GM12878 (cell line): ENCODE data around the gene ACTMAP. TPM values are rescaled to one million over a fixed set of nuclear protein-coding genes. Genes with fewer than 3 reads are reported as not detected.
A peak's percentile ranks its signal among the peaks of the same experiment; 100 is the strongest.

Experiments
- ATF7 ChIP-seq: fragments of 450-650 bp; IDR thresholded peaks from 2 replicates; pipeline ENCODE4 v1.6.1; 2016; ENCODE audit warnings: low read depth, mild to moderate bottlenecking
- BACH1 ChIP-seq: fragments of 450-650 bp; IDR thresholded peaks from 2 replicates; pipeline ENCODE4 v1.6.1; 2017; ENCODE audit warnings: mild to moderate bottlenecking, borderline replicate concordance
- CREM ChIP-seq: IDR thresholded peaks from 2 replicates; pipeline ENCODE4 v1.6.1; 2014; ENCODE audit warnings: antibody characterized with exemption, low read depth
- JUNB ChIP-seq: IDR thresholded peaks from 2 replicates; pipeline ENCODE4 v1.6.1; 2016; ENCODE audit warnings: antibody characterized with exemption, mild to moderate bottlenecking
- MEF2B ChIP-seq: fragments of 450-650 bp; IDR thresholded peaks from 2 replicates; pipeline ENCODE4 v1.6.1; 2018; ENCODE audit warnings: mild to moderate bottlenecking, moderate library complexity; ENCODE audit not compliant: partially characterized antibody, poor library complexity, severe bottlenecking
- NFYB ChIP-seq: IDR thresholded peaks from 2 replicates; pipeline ENCODE4 v1.6.1; 2011; ENCODE audit warnings: low read depth, mild to moderate bottlenecking, low read length, improper control_type of control experiment, moderate library complexity; ENCODE audit not compliant: insufficient read depth
- TCF3 ChIP-seq: IDR thresholded peaks from 2 replicates; pipeline ENCODE4 v1.6.1; 2012; ENCODE audit warnings: low read depth, mild to moderate bottlenecking, low read length, borderline replicate concordance; ENCODE audit not compliant: insufficient read depth
- polyA plus RNA-seq, 11 experiments: library from polyadenylated mRNA; depleted of rRNA in 4 of 11; unstranded in 6 of 11; stranded (reverse) in 5 of 11; fragments of >200 nt; fragmentation: Nextera tagmentation in 4 of 11; fragmentation: Illumina TruSeq in 1 of 11; extraction: Ambion mirVana in 4 of 11; extraction: Trizol in 1 of 11; gene quantifications; 1 replicate in 1 of 11; 2 replicates in 10 of 11; pipeline versions ENCODE4 v1.2.1 to v1.2.3, GENCODE V29; 2011 to 2016; ENCODE audit warnings: inconsistent platforms in 2 of 11, missing spikeins in 2 of 11, low read depth in 1 of 11
- total RNA-seq, 4 experiments: library from RNA; depleted of rRNA in 3 of 4; stranded (reverse); fragments of >200 nt in 3 of 4; fragmentation: Illumina TruSeq in 1 of 4; extraction: Trizol in 1 of 4; gene quantifications; 2 replicates each; pipeline versions ENCODE4 v1.2.1 to v1.2.3, GENCODE V29; 2013 to 2021
- TF ChIP-seq, protein P1 (sequence below): IDR thresholded peaks from 2 replicates; pipeline ENCODE4 v1.6.1; 2012; ENCODE audit warnings: mild to moderate bottlenecking, low read depth, low read length
- TF ChIP-seq, protein P2 (sequence below): fragments of 450-650 bp; formaldehyde crosslinking; IDR thresholded peaks from 2 replicates; pipeline ENCODE4 v1.4.0; 2022; ENCODE audit warnings: mild to moderate bottlenecking, moderate library complexity
- TF ChIP-seq, protein P3 (sequence below): fragments of 450-650 bp; conservative IDR thresholded peaks from 2 replicates; pipeline ENCODE4 v1.6.1; 2017; ENCODE audit warnings: mild to moderate bottlenecking, moderate library complexity
- TF ChIP-seq, protein P4 (sequence below): fragments of 450-650 bp; IDR thresholded peaks from 2 replicates; pipeline ENCODE4 v1.6.1; 2014; ENCODE audit warnings: mild to moderate bottlenecking
- TF ChIP-seq, protein P5 (sequence below): fragments of 450-650 bp; formaldehyde crosslinking; IDR thresholded peaks from 2 replicates; pipeline ENCODE4 v1.5.0; 2022; ENCODE audit warnings: mild to moderate bottlenecking, missing genetic modification characterization

ACTMAP gene
- total and polyA plus RNA-seq, 10 of the 15 experiments (the other 5 are each of a cell fraction or from before 2014, with no cell fraction given), result 3.0 to 26.2 (median 11.1) TPM

DNA sequence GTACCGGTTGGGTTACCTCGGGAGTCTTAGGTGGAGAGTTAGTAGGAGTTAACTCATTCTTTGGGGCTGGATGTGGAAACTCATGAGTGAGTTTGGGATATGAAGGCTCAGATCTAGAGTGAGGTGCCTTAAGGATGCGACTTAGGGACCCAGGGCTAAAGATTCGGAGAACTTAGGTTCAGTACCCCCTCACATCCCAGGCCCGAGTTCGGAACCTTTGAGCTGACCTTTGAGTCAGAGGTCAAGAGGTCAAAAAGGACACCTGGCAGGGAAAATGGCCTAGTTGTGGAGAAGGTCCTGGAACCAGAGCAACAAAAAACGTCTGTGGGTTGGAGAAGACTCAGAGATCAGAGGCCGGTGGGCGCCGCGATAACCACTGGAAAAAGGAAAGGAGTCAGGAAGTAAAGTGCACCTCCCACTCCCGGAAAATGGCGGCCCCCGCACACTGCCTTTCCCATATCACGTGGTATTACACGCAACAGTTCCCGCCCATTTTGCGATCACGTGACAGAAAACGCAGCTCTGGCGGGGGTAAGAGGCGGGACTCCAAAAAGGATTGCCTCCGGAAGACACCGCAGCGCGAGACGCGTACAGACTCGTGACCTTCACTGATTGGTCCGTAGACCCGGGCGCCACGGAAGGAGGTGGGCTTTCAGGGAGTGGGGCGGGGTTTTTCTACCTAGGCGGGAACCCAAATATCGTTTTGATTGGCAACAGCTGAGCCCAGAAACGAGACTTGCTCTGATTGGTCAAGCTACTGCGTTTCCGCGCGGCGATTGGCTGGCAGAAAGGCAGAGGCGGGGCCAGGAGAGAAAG, at the start of gene ACTMAP (continued):
- TF ChIP-seq, protein P1, sequence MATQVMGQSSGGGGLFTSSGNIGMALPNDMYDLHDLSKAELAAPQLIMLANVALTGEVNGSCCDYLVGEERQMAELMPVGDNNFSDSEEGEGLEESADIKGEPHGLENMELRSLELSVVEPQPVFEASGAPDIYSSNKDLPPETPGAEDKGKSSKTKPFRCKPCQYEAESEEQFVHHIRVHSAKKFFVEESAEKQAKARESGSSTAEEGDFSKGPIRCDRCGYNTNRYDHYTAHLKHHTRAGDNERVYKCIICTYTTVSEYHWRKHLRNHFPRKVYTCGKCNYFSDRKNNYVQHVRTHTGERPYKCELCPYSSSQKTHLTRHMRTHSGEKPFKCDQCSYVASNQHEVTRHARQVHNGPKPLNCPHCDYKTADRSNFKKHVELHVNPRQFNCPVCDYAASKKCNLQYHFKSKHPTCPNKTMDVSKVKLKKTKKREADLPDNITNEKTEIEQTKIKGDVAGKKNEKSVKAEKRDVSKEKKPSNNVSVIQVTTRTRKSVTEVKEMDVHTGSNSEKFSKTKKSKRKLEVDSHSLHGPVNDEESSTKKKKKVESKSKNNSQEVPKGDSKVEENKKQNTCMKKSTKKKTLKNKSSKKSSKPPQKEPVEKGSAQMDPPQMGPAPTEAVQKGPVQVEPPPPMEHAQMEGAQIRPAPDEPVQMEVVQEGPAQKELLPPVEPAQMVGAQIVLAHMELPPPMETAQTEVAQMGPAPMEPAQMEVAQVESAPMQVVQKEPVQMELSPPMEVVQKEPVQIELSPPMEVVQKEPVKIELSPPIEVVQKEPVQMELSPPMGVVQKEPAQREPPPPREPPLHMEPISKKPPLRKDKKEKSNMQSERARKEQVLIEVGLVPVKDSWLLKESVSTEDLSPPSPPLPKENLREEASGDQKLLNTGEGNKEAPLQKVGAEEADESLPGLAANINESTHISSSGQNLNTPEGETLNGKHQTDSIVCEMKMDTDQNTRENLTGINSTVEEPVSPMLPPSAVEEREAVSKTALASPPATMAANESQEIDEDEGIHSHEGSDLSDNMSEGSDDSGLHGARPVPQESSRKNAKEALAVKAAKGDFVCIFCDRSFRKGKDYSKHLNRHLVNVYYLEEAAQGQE, result no peak; the same call in 1 of the 2 replicates
- TF ChIP-seq, protein P2, sequence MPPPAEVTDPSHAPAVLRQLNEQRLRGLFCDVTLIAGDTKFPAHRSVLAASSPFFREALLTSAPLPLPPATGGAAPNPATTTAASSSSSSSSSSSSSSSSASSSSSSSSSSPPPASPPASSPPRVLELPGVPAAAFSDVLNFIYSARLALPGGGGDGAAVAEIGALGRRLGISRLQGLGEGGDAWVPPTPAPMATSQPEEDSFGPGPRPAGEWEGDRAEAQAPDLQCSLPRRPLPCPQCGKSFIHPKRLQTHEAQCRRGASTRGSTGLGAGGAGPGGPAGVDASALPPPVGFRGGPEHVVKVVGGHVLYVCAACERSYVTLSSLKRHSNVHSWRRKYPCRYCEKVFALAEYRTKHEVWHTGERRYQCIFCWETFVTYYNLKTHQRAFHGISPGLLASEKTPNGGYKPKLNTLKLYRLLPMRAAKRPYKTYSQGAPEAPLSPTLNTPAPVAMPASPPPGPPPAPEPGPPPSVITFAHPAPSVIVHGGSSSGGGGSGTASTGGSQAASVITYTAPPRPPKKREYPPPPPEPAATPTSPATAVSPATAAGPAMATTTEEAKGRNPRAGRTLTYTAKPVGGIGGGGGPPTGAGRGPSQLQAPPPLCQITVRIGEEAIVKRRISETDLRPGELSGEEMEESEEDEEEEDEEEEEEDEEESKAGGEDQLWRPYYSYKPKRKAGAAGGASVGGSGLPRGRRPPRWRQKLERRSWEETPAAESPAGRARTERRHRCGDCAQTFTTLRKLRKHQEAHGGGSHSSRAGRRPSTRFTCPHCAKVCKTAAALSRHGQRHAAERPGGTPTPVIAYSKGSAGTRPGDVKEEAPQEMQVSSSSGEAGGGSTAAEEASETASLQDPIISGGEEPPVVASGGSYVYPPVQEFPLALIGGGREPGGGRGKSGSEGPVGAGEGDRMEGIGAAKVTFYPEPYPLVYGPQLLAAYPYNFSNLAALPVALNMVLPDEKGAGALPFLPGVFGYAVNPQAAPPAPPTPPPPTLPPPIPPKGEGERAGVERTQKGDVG (CRISPR knock-in tag), result peak; percentile 94
- TF ChIP-seq TCF3 (peak; percentile 66; the same call in 1 of the 2 replicates), ATF7 (peak; percentile 80), JUNB (no peak), NFYB (peak; percentile 88), MEF2B (peak; percentile 93), CREM (peak; percentile 90), BACH1 (peak; percentile 34; the same call in 1 of the 2 replicates)
- TF ChIP-seq, protein P3, sequence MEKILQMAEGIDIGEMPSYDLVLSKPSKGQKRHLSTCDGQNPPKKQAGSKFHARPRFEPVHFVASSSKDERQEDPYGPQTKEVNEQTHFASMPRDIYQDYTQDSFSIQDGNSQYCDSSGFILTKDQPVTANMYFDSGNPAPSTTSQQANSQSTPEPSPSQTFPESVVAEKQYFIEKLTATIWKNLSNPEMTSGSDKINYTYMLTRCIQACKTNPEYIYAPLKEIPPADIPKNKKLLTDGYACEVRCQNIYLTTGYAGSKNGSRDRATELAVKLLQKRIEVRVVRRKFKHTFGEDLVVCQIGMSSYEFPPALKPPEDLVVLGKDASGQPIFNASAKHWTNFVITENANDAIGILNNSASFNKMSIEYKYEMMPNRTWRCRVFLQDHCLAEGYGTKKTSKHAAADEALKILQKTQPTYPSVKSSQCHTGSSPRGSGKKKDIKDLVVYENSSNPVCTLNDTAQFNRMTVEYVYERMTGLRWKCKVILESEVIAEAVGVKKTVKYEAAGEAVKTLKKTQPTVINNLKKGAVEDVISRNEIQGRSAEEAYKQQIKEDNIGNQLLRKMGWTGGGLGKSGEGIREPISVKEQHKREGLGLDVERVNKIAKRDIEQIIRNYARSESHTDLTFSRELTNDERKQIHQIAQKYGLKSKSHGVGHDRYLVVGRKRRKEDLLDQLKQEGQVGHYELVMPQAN, result peak; percentile 63; the same call in 1 of the 2 replicates
- TF ChIP-seq, protein P4, sequence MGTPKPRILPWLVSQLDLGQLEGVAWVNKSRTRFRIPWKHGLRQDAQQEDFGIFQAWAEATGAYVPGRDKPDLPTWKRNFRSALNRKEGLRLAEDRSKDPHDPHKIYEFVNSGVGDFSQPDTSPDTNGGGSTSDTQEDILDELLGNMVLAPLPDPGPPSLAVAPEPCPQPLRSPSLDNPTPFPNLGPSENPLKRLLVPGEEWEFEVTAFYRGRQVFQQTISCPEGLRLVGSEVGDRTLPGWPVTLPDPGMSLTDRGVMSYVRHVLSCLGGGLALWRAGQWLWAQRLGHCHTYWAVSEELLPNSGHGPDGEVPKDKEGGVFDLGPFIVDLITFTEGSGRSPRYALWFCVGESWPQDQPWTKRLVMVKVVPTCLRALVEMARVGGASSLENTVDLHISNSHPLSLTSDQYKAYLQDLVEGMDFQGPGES, result peak; percentile 84
- TF ChIP-seq, protein P5, sequence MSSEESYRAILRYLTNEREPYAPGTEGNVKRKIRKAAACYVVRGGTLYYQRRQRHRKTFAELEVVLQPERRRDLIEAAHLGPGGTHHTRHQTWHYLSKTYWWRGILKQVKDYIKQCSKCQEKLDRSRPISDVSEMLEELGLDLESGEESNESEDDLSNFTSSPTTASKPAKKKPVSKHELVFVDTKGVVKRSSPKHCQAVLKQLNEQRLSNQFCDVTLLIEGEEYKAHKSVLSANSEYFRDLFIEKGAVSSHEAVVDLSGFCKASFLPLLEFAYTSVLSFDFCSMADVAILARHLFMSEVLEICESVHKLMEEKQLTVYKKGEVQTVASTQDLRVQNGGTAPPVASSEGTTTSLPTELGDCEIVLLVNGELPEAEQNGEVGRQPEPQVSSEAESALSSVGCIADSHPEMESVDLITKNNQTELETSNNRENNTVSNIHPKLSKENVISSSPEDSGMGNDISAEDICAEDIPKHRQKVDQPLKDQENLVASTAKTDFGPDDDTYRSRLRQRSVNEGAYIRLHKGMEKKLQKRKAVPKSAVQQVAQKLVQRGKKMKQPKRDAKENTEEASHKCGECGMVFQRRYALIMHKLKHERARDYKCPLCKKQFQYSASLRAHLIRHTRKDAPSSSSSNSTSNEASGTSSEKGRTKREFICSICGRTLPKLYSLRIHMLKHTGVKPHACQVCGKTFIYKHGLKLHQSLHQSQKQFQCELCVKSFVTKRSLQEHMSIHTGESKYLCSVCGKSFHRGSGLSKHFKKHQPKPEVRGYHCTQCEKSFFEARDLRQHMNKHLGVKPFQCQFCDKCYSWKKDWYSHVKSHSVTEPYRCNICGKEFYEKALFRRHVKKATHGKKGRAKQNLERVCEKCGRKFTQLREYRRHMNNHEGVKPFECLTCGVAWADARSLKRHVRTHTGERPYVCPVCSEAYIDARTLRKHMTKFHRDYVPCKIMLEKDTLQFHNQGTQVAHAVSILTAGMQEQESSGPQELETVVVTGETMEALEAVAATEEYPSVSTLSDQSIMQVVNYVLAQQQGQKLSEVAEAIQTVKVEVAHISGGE (CRISPR knock-in tag), result peak; percentile 69; the same call in 1 of the 2 replicates
